ENCODE measurements around the gene BTLA.
"Not testable (repeated sequence)": the region's sequence is repeated elsewhere in the genome, so short reads cannot be mapped to it uniquely, and the experiment has no call there.

BTLA gene, protein sequence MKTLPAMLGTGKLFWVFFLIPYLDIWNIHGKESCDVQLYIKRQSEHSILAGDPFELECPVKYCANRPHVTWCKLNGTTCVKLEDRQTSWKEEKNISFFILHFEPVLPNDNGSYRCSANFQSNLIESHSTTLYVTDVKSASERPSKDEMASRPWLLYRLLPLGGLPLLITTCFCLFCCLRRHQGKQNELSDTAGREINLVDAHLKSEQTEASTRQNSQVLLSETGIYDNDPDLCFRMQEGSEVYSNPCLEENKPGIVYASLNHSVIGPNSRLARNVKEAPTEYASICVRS

DNA sequence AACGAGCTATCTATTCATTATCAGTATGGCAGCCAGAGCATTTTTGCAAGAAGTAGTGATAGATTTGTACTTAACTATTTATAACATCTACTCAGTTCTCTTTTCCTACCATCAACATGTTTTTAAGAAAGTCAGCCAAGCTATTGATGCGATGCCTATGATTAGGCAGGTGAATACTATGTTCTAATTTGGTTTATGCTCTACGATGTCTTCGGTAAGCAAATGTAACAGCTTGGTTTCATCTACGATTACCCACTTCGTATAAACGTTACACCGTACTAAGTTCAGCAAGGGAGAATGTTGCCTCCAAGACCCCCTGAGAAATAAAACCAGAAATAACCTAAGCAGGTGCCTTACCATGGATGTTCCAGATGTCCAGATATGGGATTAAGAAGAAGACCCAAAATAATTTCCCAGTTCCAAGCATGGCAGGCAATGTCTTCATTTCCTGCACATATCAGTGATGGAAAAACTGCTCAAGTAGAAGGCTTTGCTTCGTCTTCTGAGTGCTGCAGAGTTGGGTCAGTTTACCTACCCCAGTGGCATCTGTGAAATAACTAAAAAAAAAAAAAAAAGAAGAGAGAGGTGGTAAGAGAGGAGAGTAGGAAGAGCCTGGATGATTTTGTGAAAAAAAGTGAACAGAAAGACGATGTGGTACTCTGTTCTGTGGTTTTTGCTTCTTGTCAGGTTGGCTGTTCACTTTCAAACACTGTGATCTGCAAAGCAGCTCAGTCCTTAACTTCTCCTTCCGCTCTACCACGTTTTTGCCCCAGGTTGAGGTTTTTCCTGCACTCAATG is at the start of gene BTLA:
TSS of gene BTLA (minus strand) at position 559 of the 798 bp plus-strand sequence. CDS start at position 445, 114 bp downstream.
- DNase-seq (ENCODE audit: low read depth) = no peak
- H3K4me3 ChIP-seq (ENCODE audit: control insufficient read depth, low read depth, low read length) = no peak within 1 kb of the TSS
- TF ChIP-seq, protein P1, sequence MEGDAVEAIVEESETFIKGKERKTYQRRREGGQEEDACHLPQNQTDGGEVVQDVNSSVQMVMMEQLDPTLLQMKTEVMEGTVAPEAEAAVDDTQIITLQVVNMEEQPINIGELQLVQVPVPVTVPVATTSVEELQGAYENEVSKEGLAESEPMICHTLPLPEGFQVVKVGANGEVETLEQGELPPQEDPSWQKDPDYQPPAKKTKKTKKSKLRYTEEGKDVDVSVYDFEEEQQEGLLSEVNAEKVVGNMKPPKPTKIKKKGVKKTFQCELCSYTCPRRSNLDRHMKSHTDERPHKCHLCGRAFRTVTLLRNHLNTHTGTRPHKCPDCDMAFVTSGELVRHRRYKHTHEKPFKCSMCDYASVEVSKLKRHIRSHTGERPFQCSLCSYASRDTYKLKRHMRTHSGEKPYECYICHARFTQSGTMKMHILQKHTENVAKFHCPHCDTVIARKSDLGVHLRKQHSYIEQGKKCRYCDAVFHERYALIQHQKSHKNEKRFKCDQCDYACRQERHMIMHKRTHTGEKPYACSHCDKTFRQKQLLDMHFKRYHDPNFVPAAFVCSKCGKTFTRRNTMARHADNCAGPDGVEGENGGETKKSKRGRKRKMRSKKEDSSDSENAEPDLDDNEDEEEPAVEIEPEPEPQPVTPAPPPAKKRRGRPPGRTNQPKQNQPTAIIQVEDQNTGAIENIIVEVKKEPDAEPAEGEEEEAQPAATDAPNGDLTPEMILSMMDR (IDR thresholded peaks at IDR 0.05; ENCODE audit: control insufficient read depth, insufficient read depth, low read depth, low read length, missing control alignments) = no peak

DNA sequence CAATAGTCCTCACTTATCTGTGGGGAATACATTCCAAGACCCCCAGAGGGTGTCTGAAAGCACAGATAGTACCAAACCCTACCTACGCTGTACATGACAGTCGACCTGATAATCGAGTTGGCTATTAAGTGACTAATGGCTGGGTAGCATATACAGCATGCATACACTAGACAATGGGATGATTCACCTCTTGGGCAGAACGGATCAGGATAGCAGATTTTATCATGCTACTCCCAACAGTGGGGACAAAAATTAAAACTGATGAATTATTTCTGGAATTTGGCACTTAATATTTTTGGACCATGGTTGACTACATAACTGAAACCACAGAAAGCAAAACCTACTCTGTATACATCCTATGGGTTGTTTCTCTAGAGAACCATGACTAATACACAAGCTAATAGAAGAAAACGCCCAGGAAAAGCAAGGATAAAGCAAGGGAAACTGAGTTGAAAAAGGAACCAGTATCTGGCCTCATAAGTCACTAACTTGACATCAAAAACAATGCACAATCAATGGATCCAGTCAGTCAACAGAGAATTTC is 47.0 kb upstream of the BTLA start:
- DNase-seq (ENCODE audit: low read depth) = no peak

DNA sequence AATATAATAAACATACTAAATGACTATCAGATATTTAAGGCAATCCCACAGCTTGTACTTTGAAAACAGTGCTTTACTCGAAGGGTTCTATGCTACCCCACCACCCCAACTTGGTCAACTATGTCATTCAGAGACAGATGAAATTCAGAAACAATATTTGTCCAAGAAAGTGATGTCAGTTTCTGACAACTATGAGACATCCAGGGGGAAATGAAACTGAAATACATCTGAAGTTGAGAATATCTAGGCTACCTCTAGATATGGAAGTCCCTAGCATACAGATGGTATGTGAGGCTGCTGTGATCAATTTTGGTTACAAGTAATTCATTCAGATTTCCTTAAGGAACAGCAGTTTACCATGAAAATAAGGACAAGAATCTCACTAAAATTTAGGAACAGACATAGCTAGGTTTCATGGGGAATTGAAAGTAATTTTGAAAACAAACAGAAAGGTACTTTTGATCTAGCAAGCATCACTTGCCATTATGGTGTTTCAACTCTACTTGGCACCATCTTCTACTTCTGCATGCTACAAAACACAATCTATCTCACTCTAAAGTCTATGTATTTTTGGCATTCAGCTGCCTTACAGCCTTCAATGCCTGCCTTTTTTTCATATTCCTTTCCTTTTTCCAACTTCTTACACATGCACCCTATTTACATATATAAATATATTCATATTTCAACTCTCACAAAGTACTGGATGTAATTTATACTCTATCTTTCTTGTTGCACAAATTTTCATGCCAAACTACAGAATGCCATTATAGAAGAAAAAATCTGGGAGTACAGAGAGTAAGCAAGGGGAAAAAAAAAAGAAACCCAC is 40.8 kb upstream of the BTLA start:
- TF ChIP-seq, protein P1 (IDR thresholded peaks at IDR 0.05; ENCODE audit: control insufficient read depth, insufficient read depth, low read depth, low read length, missing control alignments) = no peak
- no peak for DNase-seq (ENCODE audit: low read depth)
- no peak overlapping the region for H3K4me3 ChIP-seq (ENCODE audit: control insufficient read depth, low read depth, low read length)

More for the DNA sequence above, 47.0 kb upstream of the BTLA start:
- TF ChIP-seq, protein P1 (IDR thresholded peaks at IDR 0.05; ENCODE audit: control insufficient read depth, insufficient read depth, low read depth, low read length, missing control alignments) = no peak
- H3K4me3 ChIP-seq (ENCODE audit: control insufficient read depth, low read depth, low read length) = no peak overlapping the region

DNA sequence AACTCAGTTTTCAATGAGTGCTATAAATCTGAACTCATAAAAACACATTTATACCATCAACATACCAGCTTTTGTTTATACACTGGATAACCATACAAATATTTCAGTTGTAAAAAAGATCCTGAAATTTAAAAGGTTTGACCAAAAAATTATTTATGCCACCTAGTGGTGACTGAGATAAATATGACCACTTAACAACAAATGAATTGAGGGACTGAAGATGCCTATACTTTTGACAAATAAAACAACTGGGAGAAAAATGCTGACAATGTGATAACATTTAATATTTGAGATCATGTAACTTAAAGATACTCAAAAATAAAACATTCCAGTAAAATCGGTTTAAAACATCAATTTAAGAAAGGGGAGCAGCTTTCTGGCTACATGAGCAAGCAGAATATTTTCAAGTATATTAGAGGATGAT is 32.1 kb upstream of the BTLA start:
- peak; percentile 3 for DNase-seq (ENCODE audit: low read depth)

DNA sequence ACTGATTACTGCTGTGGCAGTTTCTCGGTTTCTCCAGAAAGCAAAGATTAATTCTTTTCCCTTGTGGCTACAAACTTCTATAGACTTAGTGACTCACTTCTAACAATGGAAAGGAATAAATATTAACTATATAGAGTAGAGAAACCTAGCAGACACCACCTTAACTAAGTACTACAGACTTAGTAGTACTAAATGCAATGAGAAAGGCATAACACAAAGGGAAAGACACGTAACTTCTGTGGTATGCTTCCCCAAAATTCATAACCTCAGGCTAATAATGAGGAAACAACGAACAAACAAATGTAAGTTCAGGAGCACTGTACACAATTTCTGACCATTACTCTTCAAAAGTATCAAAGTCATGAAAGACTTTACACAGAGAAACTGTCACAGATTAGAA is 31.3 kb upstream of the BTLA start:
- no peak for DNase-seq (ENCODE audit: low read depth)
- TF ChIP-seq, protein P1 (IDR thresholded peaks at IDR 0.05; ENCODE audit: control insufficient read depth, insufficient read depth, low read depth, low read length, missing control alignments) = no peak
- H3K4me3 ChIP-seq (ENCODE audit: control insufficient read depth, low read depth, low read length) = no peak overlapping the region

More for the DNA sequence above, 32.1 kb upstream of the BTLA start:
- H3K4me3 ChIP-seq (ENCODE audit: control insufficient read depth, low read depth, low read length) = no peak overlapping the region
- TF ChIP-seq, protein P1 (IDR thresholded peaks at IDR 0.05; ENCODE audit: control insufficient read depth, insufficient read depth, low read depth, low read length, missing control alignments) = peak; percentile 30

DNA sequence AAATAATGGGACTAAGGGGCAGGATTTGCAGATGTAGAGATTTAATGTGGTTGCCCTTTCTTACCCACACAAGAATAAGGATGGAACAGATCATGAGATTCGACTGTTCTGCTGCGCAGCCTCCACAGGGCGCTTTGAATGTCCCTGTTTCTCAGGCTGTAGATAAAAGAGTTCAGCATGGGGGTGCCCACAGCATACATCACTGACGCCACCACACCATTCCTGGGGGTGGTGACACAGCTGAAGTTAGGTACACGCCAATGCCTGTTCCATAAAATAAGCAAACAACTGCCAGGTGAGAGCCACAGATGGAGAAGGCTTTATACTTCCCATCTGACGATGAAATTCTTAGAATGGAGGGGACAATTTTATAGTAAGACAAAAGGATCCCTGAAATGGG is 24.9 kb upstream of the BTLA start:
- not testable (repeated sequence) for H3K4me3 ChIP-seq (ENCODE audit: control insufficient read depth, low read depth, low read length); DNase-seq (ENCODE audit: low read depth)

All from AG09309 (cell line).